Measurements from ENCODE around the gene C1orf105. TPM values are rescaled to one million over a fixed set of nuclear protein-coding genes. Genes with fewer than 3 reads are reported as not detected.

C1orf105 gene
- total and polyA plus RNA-seq, 10 donors, result not detected

DNA sequence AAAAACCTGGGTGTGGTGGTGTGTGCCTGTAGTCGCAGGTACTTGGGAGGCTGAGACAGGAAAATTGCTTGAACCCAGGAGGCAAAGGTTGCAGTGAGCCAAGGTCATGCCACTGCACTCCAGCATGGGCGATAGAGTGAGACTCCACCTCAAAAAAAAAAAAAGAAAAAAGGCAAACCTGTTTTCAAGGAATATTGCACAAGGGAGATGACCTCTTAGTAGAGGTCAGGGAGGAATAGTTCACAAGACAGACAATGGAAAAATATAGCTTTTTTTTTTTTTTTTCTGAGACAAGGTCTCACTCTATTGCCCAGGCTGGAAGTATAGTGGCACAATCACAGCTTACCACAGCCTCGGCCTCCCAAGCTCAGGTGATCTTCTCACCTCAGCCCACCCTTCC, 90.0 kb downstream of the C1orf105 start:
- Histone ChIP-seq H3K9me3 (no peaks in the 10 kb centered on the region), H3K27me3 (replicated peaks in 1 of 7) (no peaks in the 10 kb centered on the region), H3K36me3 (no peaks in the 10 kb centered on the region), H3K4me3 (no peak overlapping the region), H3K4me1 (peaks cover 0 to 2% (median 0%) of the 10 kb centered on the region in 6 donors), H3K27ac (no peak overlapping the region)
- TF ChIP-seq, protein P1, sequence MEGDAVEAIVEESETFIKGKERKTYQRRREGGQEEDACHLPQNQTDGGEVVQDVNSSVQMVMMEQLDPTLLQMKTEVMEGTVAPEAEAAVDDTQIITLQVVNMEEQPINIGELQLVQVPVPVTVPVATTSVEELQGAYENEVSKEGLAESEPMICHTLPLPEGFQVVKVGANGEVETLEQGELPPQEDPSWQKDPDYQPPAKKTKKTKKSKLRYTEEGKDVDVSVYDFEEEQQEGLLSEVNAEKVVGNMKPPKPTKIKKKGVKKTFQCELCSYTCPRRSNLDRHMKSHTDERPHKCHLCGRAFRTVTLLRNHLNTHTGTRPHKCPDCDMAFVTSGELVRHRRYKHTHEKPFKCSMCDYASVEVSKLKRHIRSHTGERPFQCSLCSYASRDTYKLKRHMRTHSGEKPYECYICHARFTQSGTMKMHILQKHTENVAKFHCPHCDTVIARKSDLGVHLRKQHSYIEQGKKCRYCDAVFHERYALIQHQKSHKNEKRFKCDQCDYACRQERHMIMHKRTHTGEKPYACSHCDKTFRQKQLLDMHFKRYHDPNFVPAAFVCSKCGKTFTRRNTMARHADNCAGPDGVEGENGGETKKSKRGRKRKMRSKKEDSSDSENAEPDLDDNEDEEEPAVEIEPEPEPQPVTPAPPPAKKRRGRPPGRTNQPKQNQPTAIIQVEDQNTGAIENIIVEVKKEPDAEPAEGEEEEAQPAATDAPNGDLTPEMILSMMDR (IDR thresholded peaks at IDR 0.05 in 8 of 11, conservative IDR thresholded peaks at IDR 0.05 in 3 of 11), result no peak
- TF ChIP-seq POLR2A (IDR thresholded peaks at IDR 0.05) (no peak), POLR2AphosphoS5 (IDR thresholded peaks at IDR 0.05) (no peak)
- no peak for DNase-seq
- 80 to 94% (median 91%) methylated on average over 3 of the region's 3 CpGs for WGBS, 5 donors
- intact Hi-C loops (cut with DNase I; ENCODE audit: low total_unique reads), result no loop called here

DNA sequence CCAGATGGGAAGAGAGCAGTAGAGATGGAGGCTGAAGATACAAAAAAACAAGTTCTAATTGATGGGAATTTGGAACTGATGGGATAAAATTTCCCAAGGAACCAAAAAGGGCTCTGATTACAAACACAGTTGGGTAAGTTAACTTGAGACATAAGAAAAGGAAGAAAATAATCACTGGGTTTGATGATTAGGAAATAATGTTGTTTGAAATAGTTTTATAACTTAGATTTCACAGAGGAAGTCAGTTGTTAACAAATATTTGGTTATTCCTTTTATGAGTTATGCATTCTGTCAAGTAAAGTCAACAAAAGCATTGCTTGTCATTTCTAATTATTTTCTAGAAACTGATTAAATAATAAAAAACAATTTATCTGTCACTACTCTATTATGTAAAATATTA, 92.1 kb downstream of the C1orf105 start:
- no peaks in the 10 kb centered on the region for H3K36me3 ChIP-seq
- TF ChIP-seq, protein P1 (IDR thresholded peaks at IDR 0.05 in 8 of 11, conservative IDR thresholded peaks at IDR 0.05 in 3 of 11), result no peak
- TF ChIP-seq POLR2A (IDR thresholded peaks at IDR 0.05), result no peak
- TF ChIP-seq POLR2AphosphoS5 (IDR thresholded peaks at IDR 0.05), result no peak
- no peaks in the 10 kb centered on the region for H3K9me3 ChIP-seq
- no peak overlapping the region for H3K4me3 ChIP-seq
- intact Hi-C loops (cut with DNase I; ENCODE audit: low total_unique reads), result no loop called here
- H3K4me1 ChIP-seq, result peaks cover 0 to 18% (median 2%) of the 10 kb centered on the region in 6 donors
- no peak for DNase-seq
- H3K27me3 ChIP-seq (replicated peaks in 1 of 7), result no peaks in the 10 kb centered on the region
- no peak overlapping the region for H3K27ac ChIP-seq

DNA sequence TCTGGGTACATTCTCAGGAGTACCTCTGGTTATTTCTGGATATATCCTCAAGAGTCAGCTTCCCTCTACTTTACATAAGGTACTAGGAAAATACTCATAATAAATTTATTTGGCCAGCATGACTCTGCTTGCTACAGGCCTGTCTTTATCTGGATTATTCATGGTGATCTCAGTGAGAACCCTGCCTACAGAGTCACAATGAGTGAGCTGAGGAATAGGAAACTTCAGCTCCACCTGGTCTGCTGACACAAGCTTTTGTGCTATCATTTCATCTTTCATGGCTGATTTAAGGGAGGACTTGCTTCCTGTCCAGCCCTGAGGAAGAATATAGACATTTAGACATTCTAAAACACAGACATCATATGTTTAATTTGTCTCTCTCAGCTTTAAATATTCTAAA, 93.0 kb downstream of the C1orf105 start:
- no peak for TF ChIP-seq POLR2A (IDR thresholded peaks at IDR 0.05)
- TF ChIP-seq, protein P1 (IDR thresholded peaks at IDR 0.05 in 8 of 11, conservative IDR thresholded peaks at IDR 0.05 in 3 of 11), result no peak
- no peak for TF ChIP-seq POLR2AphosphoS5 (IDR thresholded peaks at IDR 0.05)
- Histone ChIP-seq H3K27ac (no peak overlapping the region), H3K4me3 (no peak overlapping the region), H3K9me3 (no peaks in the 10 kb centered on the region), H3K4me1 (peaks cover 0 to 26% (median 2%) of the 10 kb centered on the region in 6 donors), H3K27me3 (replicated peaks in 1 of 7) (no peaks in the 10 kb centered on the region), H3K36me3 (no peaks in the 10 kb centered on the region)
- DNase-seq, result no peak
- intact Hi-C loops (cut with DNase I; ENCODE audit: low total_unique reads), result no loop called here

DNA sequence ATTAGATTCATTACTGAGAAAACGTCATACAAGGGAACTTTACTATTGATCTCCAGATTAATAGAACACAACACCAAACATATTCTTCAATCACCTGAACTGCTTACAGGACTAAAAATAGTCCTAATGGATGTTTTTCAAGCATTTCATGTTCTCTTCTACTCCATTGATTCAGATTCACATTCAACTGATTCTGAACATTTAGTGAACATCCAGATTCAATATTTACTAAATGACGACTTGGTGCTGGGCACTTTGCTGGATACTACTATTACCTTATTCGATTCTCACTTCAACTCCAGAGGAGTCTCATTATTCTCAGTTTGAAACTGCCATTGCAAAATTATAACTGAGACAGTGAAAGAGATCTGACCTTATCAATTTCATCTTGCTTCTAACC, 93.6 kb downstream of the C1orf105 start:
- peaks cover 0 to 26% (median 2%) of the 10 kb centered on the region in 6 donors for H3K4me1 ChIP-seq
- intact Hi-C loops (cut with DNase I; ENCODE audit: low total_unique reads), result no loop called here
- H3K4me3 ChIP-seq, result no peak overlapping the region
- no peak for DNase-seq
- TF ChIP-seq, protein P1 (IDR thresholded peaks at IDR 0.05 in 8 of 11, conservative IDR thresholded peaks at IDR 0.05 in 3 of 11), result no peak
- no peak for TF ChIP-seq POLR2AphosphoS5 (IDR thresholded peaks at IDR 0.05)
- no peak for TF ChIP-seq POLR2A (IDR thresholded peaks at IDR 0.05)
- no peak overlapping the region for H3K27ac ChIP-seq
- H3K27me3 ChIP-seq (replicated peaks in 1 of 7), result no peaks in the 10 kb centered on the region
- 83 to 95% (median 92%) methylated on average over 3 of the region's 3 CpGs for WGBS, 5 donors
- H3K9me3 ChIP-seq, result no peaks in the 10 kb centered on the region
- H3K36me3 ChIP-seq, result no peaks in the 10 kb centered on the region

Measured in spleen (tissue), 11 donors.